ENCODE measurements around the gene EXOC6B. TPM values are rescaled to one million over a fixed set of nuclear protein-coding genes. Genes with fewer than 3 reads are reported as not detected.

Gene EXOC6B
- 1 to 10 TPM; 6.5 to 7.3 (median 6.8) TPM for total RNA-seq

DNA sequence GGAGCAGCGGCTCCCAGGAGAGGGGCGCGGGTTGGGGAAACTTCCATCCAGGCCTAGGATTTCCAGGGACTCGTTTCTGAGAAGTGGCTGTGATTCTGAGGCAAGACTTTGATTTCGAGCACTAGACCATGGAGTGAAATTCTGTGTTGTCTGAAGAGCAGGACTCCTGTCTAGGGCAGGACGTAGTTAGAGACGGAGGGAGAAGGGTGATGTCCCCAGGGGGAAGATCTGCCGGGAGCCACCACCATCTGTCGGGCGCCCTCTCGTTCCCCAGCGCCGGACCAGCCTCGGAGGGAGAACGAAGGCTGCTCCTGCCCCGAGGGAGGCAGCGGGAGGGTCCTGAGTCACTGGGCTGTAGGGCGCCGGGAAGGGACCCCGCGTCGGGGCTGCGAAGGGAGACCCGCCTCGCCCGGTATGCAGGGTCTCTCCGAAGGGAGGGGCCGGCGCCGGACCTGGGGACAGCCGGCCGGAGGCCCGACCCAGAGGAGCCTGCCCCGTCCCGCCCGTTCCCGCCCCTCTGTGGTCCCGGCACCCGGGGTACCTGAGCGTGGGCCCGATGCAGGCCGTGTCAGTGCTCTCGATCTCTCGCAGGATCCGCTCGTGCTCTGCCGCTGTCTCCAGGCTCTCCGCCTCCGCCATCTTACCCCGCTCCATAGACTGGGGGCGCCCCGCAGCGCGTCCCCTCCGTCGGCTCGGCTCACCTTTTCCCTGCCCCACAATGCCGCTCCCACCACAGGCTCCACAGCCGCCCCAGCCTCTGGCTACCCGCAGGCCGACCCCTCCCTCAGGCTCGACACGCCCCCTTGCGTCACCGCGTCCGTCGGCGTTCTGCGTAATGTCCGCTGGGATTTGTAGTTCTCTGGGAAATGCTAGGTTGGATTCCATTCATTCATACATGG is at the start of gene EXOC6B:
TSS of gene EXOC6B (minus strand) at position 777 of the 899 bp plus-strand sequence.
- H3K27me3 Mint-ChIP-seq (ENCODE audit: low read depth), result no peaks in the 10 kb centered on the region
- DNase-seq (peak; percentile 86), ATAC-seq (peak; percentile 89 to 91)
- no peaks in the 10 kb centered on the region for H3K9me3 Mint-ChIP-seq
- H3K36me3 Mint-ChIP-seq (ENCODE audit: insufficient read depth), result peaks cover 6% of the 10 kb centered on the region
- peak within 1 kb of the TSS; percentile 95 for H3K4me3 Mint-ChIP-seq
- peaks cover 34% of the 10 kb centered on the region for H3K4me1 Mint-ChIP-seq (ENCODE audit: low read depth)

DNA sequence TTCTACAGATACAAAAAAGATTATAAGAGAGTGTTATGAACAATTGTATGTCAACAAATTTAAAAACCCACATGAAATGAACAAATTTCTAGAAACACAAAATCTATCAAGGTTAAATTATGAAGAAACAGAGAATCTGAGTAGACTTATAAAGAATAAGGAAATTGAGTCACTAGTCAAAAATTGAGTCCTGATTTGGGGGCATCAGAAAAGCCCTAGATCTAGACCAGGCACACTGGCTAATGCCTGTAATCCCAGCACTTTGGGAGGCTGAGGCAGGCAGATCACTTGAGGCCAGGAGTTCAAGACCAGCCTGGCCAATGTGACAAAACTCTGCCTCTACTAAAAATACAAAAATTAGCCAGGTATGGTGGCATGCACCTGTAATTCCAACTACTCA is 46.0 kb upstream of the EXOC6B start:
- H3K9me3 Mint-ChIP-seq, result peaks cover 14% of the 10 kb centered on the region
- H3K27me3 Mint-ChIP-seq (ENCODE audit: low read depth), result peaks cover 31% of the 10 kb centered on the region
- no peaks in the 10 kb centered on the region for H3K4me1 Mint-ChIP-seq (ENCODE audit: low read depth)
- no peak for ATAC-seq
- no peak for DNase-seq
- H3K4me3 Mint-ChIP-seq, result no peak overlapping the region
- H3K36me3 Mint-ChIP-seq (ENCODE audit: insufficient read depth), result no peaks in the 10 kb centered on the region

DNA sequence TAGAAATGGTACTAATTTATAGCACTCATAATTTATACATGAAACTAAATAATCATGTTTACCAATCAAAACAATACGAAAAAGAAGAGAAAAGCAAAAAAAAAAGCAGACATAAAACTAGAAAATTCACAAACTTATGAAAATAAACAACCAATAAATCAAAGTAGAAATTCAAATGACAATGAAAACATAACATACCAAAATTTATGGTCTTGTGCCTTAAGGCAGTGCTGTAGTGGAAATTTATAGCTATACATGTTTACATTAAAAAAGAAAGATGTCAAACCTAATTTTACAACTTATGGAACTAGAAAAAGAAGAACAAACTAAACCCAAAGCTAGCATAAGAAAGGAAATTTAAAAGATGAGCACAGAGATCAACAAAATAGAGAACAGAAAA is 45.2 kb upstream of the EXOC6B start:
- peaks cover 31% of the 10 kb centered on the region for H3K27me3 Mint-ChIP-seq (ENCODE audit: low read depth)
- ATAC-seq, result no peak

DNA sequence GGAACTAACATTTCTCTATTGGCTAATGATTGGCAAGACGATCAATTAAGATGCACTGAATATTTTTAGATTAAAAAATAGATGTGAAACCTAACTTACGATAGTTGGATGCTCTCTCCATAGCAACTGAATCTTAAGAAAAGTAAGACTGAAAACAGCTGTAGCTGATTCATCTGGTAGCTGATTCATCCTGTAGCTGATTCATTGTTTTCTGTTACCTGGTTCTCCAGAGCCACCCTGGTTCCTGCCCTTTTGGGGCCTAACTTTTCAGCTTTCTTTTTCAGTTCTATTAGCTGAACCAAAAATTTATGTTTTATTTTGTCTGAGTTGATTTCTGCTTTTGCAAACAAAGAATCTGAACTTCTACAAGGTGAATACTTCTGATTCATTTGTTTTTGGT is 38.7 kb upstream of the EXOC6B start:
- H3K4me1 Mint-ChIP-seq (ENCODE audit: low read depth), result peaks cover 10% of the 10 kb centered on the region
- DNase-seq (no peak), ATAC-seq (peak; percentile 77 to 80)
- peaks cover 48% of the 10 kb centered on the region for H3K27me3 Mint-ChIP-seq (ENCODE audit: low read depth)
- no peaks in the 10 kb centered on the region for H3K36me3 Mint-ChIP-seq (ENCODE audit: insufficient read depth)
- H3K9me3 Mint-ChIP-seq, result no peaks in the 10 kb centered on the region
- no peak overlapping the region for H3K4me3 Mint-ChIP-seq

More for the DNA sequence above, 45.2 kb upstream of the EXOC6B start:
- H3K9me3 Mint-ChIP-seq, result peaks cover 14% of the 10 kb centered on the region
- H3K4me3 Mint-ChIP-seq, result no peak overlapping the region
- H3K36me3 Mint-ChIP-seq (ENCODE audit: insufficient read depth), result no peaks in the 10 kb centered on the region
- H3K4me1 Mint-ChIP-seq (ENCODE audit: low read depth), result no peaks in the 10 kb centered on the region
- DNase-seq, result no peak

DNA sequence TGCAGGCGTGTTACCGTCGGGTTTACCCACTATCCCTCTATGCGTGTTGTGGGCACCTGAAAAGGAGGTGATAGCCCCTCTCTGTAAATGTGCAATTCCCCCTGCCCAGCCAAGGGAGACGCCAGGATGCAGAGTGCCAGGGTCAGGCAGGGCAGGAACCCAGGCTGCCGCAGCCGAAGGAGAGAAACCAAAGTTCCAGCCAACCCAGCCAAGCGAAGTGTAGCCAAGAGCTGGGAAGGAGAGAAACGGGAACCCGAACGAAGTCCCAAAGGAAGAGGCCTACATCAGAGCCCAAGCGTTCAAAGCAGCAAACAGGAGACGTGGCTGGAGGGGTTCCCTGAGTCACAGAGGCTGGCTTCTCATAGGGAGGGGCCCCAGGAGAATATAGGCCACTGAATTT is 37.2 kb upstream of the EXOC6B start:
- Mint-ChIP-seq H3K4me1 (ENCODE audit: low read depth) (peaks cover 10% of the 10 kb centered on the region), H3K27me3 (ENCODE audit: low read depth) (peaks cover 50% of the 10 kb centered on the region), H3K36me3 (ENCODE audit: insufficient read depth) (no peaks in the 10 kb centered on the region), H3K9me3 (no peaks in the 10 kb centered on the region), H3K4me3 (no peak overlapping the region)
- no peak for DNase-seq
- no peak for ATAC-seq

DNA sequence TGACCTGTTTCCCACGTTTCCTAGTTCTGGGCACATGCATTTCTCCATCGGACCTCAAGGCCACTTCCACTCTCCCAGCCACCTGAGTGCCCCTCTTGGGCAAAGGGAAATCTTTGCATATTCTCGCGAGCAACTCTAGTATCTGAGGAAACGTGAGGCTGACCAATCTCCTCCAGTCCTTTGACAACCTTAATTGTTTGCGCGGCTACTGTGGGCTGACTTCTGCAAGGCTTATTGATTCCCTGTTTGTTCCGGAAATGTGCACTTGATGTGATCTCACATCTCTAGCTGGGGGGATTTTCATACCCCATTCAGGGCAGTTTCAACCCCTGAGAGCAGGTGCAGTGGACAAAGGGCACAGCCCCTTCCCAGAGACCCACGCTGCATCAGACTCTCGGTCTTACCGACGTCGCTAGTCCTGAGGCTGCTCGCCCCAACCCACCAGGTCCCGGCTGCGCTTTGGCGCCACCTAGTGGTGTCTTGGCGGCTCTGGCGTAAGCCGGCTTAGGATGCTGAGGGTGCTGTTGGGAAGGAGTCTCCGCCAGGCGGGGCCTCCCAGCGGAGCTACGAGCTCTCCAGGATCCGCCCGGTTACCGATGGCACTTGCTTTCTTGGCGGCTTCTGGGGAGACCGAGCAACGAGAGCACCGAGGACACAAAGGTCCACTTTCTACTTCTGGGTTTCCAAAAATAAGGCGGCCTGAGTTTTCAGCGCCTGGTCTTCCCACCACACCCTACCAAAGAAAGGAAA is 36.6 kb upstream of the EXOC6B start:
- peak; percentile 85 for DNase-seq
- Mint-ChIP-seq H3K9me3 (no peaks in the 10 kb centered on the region), H3K36me3 (ENCODE audit: insufficient read depth) (no peaks in the 10 kb centered on the region), H3K4me1 (ENCODE audit: low read depth) (peaks cover 10% of the 10 kb centered on the region), H3K27me3 (ENCODE audit: low read depth) (peaks cover 54% of the 10 kb centered on the region), H3K4me3 (peak overlapping the region; percentile 41)
- peak; percentile 93 to 96 for ATAC-seq

DNA sequence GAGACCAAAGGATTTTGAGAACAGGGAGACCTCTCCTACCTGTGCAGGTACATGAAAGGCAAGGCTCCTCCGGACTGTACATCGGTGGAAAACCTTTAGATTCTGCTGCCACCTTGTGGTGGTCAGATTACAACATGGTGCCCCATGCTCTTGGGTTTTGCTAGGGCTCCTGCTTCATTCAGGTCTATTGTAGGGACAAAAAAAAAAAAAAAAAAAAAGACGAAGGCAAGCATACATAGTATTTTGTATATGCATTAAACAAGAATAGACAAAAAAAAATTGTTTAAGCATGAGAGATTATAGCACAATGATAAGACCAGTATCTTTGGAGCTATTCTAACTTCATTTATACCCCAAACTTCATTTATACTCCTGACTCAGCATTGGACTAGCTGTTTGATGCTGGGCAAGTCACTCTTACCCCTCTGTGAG is 34.0 kb upstream of the EXOC6B start:
- H3K36me3 Mint-ChIP-seq (ENCODE audit: insufficient read depth), result no peaks in the 10 kb centered on the region
- ATAC-seq (peak; percentile 28 to 48), DNase-seq (peak; percentile 58)
- no peak overlapping the region for H3K4me3 Mint-ChIP-seq
- H3K9me3 Mint-ChIP-seq, result no peaks in the 10 kb centered on the region
- H3K27me3 Mint-ChIP-seq (ENCODE audit: low read depth), result peaks cover 60% of the 10 kb centered on the region
- H3K4me1 Mint-ChIP-seq (ENCODE audit: low read depth), result peaks cover 10% of the 10 kb centered on the region

DNA sequence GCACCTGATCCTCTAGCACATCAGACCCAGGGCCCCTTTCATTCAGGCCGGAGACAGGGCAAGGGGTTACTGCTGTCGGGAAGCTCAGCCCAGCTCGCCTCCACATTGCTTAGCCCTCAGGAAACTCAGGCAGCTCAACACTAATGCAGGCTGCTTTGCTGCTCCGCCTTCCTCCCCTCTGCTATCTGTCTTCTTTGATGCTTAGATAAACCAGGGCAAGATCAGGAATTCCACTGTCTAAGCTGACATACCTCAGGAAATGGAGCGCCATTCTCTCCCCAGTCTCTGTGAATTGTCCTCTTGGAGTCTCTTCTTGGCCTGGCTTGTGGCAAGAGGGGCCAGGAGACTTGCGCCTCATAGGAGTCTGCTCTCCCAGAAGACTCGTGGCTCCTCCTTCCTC is 25.5 kb upstream of the EXOC6B start:
- no peak for DNase-seq
- Mint-ChIP-seq H3K4me3 (no peak overlapping the region), H3K27me3 (ENCODE audit: low read depth) (peaks cover 31% of the 10 kb centered on the region), H3K36me3 (ENCODE audit: insufficient read depth) (no peaks in the 10 kb centered on the region), H3K9me3 (no peaks in the 10 kb centered on the region), H3K4me1 (ENCODE audit: low read depth) (no peaks in the 10 kb centered on the region)
- no peak for ATAC-seq

DNA sequence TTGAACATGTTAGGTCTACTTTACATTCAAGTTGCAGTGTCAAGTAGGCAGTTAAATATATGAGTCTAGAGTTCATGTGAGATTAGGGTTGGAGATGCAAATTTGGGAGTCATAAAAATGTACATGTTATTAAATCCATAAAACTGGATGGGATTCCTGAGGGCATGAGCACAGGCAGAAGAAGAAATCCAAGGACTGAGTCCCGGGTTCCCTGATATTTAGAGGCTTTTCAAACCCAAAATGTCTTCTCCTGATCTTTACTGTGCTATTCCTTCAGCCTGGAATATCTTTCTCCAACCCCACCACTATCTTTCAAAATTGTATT is 23.3 kb upstream of the EXOC6B start:
- H3K4me1 Mint-ChIP-seq (ENCODE audit: low read depth), result no peaks in the 10 kb centered on the region
- no peak overlapping the region for H3K4me3 Mint-ChIP-seq
- H3K36me3 Mint-ChIP-seq (ENCODE audit: insufficient read depth), result no peaks in the 10 kb centered on the region
- peaks cover 14% of the 10 kb centered on the region for H3K27me3 Mint-ChIP-seq (ENCODE audit: low read depth)
- ATAC-seq (no peak), DNase-seq (no peak)
- H3K9me3 Mint-ChIP-seq, result no peaks in the 10 kb centered on the region

DNA sequence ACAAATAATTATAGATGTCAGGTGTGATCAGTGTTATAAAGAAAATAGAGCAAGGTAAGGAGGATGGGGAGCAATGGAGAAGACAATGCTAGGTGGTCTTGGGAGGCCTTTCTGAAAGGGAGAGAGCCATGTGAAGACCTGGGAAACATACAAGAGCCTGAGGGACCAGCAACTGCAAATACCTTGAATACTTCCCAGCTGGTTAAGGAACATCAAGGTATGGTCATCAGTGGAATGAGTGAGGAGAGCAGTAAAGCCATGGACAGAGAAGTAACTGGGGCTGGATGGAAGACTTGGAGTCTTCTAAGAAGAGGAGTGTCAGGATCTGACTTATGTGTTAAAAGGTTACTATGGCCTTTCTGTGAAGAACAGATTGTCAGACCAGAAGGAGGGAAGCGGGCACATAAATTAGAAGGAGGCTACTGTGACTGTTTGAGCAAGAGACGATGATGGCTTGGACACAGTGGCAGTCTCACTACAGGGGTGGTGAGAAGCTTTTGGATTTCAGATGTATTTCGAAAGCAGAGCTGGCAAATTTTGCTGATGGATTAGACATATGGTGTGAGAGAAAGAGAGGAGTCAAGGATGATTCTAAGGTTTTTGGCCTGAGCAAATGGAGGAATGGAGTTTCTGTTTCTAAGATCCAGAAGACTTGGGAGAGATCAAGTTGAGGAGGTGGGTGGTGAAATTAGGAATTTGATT is 22.8 kb upstream of the EXOC6B start:
- Mint-ChIP-seq H3K4me3 (no peak overlapping the region), H3K27me3 (ENCODE audit: low read depth) (peaks cover 13% of the 10 kb centered on the region), H3K36me3 (ENCODE audit: insufficient read depth) (no peaks in the 10 kb centered on the region), H3K9me3 (no peaks in the 10 kb centered on the region), H3K4me1 (ENCODE audit: low read depth) (no peaks in the 10 kb centered on the region)
- ATAC-seq (no peak), DNase-seq (no peak)

DNA sequence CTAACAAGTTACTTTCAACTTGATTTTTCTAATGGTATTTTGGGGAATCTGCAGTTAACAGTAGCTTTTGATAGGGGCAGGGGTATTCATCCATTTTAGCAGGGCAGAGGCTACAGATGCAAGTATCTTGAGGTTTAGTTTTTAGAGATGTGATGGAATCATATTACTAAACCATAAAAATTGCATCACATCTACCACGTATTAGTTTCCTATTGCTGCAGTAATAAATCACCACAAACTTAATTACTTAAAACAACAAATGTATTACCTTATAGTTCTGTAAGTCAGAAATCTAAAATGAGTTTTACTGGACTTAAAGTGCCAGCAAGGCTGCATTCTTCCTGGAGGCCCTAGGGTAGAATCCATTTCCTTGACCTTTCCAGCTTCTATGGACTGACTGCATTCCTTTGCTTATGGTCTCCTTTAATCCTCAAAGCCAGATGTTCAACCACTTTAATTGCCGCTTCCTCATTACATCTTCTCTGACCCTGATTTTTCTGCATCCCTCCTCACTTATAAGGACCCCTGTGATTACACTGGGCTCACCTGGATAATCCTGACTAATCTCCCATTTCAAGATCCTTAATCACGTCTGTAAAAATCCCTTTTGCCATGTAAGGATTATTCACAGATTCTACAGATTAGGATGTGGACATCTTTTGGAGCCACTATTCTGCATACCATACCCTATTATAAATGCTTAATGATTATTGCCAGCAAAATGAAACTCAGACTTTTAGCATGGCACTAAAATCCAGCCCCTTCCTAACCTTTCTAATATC is 21.9 kb upstream of the EXOC6B start:
- H3K4me1 Mint-ChIP-seq (ENCODE audit: low read depth), result no peaks in the 10 kb centered on the region
- no peak for ATAC-seq
- peaks cover 12% of the 10 kb centered on the region for H3K27me3 Mint-ChIP-seq (ENCODE audit: low read depth)
- DNase-seq, result no peak
- H3K4me3 Mint-ChIP-seq, result no peak overlapping the region
- no peaks in the 10 kb centered on the region for H3K36me3 Mint-ChIP-seq (ENCODE audit: insufficient read depth)
- no peaks in the 10 kb centered on the region for H3K9me3 Mint-ChIP-seq

DNA sequence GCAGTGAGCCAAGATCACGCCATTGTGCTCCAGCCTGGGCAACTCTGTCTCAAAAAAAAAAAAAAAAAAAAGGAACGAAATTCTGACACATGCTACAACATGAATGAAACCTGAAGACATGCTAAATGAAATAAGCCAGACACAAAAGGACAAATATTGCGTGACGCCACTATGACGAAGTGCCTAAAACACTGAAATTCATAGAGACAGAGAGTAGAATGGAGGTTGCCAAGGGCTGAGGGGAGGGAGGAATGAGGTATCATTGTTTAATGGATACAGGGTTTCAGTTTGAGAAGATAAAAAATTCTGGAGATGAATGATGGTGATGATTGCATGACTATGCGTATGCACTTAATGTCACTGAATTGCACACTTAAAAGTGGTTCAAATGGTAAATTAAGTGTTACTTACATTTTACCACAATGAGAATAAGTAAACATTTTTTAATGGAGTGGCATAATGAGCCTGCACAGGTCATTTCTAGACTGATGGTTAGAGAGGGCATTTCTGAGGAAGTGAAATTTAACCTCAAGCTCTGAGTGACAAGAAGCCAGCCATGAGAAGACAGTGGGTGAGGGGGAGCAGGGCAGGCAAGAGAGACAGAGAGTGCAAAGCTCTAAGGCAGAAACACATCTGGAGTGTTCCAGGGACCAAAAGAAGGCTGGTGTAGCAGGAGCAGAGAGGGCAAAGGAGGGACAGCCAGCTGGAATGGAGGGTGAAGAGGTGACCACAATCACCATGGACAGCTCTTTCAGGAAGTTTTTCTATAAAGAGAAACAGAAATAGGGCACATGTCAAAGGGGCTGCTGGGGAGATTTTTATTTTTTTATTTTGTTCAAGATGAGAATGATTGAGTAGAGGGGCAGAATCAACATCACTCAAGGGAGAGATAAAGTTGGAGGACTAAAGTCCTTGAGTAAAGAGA is 20.6 kb upstream of the EXOC6B start:
- no peak for DNase-seq
- H3K4me1 Mint-ChIP-seq (ENCODE audit: low read depth), result no peaks in the 10 kb centered on the region
- H3K9me3 Mint-ChIP-seq, result no peaks in the 10 kb centered on the region
- H3K27me3 Mint-ChIP-seq (ENCODE audit: low read depth), result peaks cover 16% of the 10 kb centered on the region
- no peak overlapping the region for H3K4me3 Mint-ChIP-seq
- H3K36me3 Mint-ChIP-seq (ENCODE audit: insufficient read depth), result no peaks in the 10 kb centered on the region
- ATAC-seq, result no peak

DNA sequence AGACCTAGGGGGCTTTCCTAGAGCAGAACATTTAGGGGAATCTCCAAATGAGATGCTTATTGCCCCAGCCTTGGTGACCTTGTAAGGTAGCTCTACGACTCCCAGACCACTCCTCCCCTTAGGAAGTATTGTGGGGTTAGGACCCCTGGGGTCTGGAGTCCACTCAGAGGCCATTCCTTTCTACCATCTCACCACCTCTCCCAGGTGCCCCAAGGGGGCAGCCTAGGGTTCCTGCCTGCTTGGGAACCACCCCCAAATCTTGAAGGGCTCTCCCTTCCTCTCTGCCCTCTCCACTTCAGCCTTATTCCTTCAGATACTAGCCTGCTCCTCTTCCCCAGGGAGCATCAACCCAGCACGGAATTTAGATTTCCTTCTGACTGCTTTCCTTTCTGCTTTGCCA is 17.5 kb upstream of the EXOC6B start:
- ATAC-seq (no peak), DNase-seq (no peak)
- no peaks in the 10 kb centered on the region for H3K4me1 Mint-ChIP-seq (ENCODE audit: low read depth)
- H3K9me3 Mint-ChIP-seq, result no peaks in the 10 kb centered on the region
- no peak overlapping the region for H3K4me3 Mint-ChIP-seq
- no peaks in the 10 kb centered on the region for H3K36me3 Mint-ChIP-seq (ENCODE audit: insufficient read depth)
- peaks cover 21% of the 10 kb centered on the region for H3K27me3 Mint-ChIP-seq (ENCODE audit: low read depth)

Measured in activated T-cell treated with anti-CD3 and anti-CD28 coated beads, Interleukin-2, amount 50 U/mL, for 4 hours (primary cell).